AG04449 (cell line): Measurements from ENCODE around the gene AFG3L2.

Source experiments
- CTCF ChIA-PET: fragments of 350-600 bp; formaldehyde crosslinking; extraction: SDS; loops from one replicate; lab custom pipeline; 2021; ENCODE audit warnings: antibody characterized with exemption; lab: Yijun Ruan, JAX
- POLR2A ChIA-PET: fragments of 400-600, 350-600 bp; formaldehyde crosslinking; extraction: SDS; loops from one replicate; lab custom pipeline; 2020; ENCODE audit warnings: antibody characterized with exemption, inconsistent platforms; lab: Yijun Ruan, JAX
- DNase-seq: peaks from one replicate; pipeline ENCODE4 v3.0.0-alpha.2; 2010; ENCODE audit warnings: low read depth, low spot score
- H3K4me3 ChIP-seq: 2 replicates; pipeline ENCODE4 v1.5.1; 2011; ENCODE audit warnings: low read depth, mild to moderate bottlenecking, control low read depth, low read length
- CTCF ChIP-seq: IDR thresholded peaks from one replicate; pipeline ENCODE4 v1.5.1; 2011; ENCODE audit warnings: mild to moderate bottlenecking, moderate library complexity, low read length, control low read depth, inconsistent platforms; ENCODE audit not compliant: insufficient read depth; ENCODE audit errors: missing control alignments

The AFG3L2 gene

GRCh38 chr18:12314591-12315305 is 62.3 kb downstream of the AFG3L2 start:
- ChIA-PET POLR2A (interaction anchor here (0.8 to 2.0 kb wide), 3 partner anchors 32 to 63 kb away, joined by 3 to 8 read pairs (median 3); no protein-coding TSS in a partner anchor), CTCF (interaction anchor here (1.0 to 8.8 kb wide), 5 partner anchors 9 to 62 kb away, joined by 3 to 79 read pairs (median 11); partner anchors contain the start of gene AFG3L2)
- TF ChIP-seq CTCF = no peak
- DNase-seq = no peak
- H3K4me3 ChIP-seq = no peak overlapping the region

DNA sequence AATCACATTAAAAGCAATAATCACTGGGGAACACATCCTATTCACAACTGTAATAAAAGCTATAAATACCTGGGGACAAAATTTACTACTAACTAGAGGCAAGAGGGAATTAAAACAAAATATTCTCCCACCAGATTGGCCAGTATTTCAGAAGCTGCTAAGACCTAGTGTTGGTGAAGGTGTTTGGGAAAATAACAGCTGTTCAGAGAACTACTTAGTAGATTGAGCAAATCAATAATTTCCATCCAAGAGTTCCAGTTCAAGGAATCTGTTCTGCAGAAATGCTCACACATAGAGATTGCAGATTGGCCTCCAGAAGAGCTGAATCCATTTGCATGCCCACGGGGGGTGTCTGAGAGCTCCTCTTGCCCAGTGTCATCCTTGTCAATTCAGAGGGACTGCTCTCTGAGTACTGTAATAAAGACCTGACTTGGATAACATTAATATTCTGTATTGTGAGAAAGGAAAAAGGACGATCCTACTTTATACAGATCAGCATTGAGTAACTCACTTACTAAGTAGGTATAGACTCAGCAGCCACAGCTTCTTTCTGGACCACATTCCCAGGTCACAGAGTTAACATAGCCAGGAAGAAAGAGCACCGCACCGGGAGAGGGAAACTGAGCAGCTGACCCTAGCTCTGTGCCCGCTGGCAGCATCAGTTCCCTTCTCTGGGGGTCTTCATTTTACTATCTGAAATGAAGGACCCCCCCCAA is 63.3 kb downstream of the AFG3L2 start:
- POLR2A ChIA-PET = interaction anchor here (0.5 kb wide), 1 partner anchor 358 kb away, joined by 3 read pairs; no protein-coding TSS in a partner anchor
- DNase-seq = no peak
- no peak overlapping the region for H3K4me3 ChIP-seq
- TF ChIP-seq CTCF = no peak
- CTCF ChIA-PET = interaction anchor here (0.9 to 8.8 kb wide), 5 partner anchors 10 to 42 kb away, joined by 4 to 79 read pairs (median 11); no protein-coding TSS in a partner anchor

DNA sequence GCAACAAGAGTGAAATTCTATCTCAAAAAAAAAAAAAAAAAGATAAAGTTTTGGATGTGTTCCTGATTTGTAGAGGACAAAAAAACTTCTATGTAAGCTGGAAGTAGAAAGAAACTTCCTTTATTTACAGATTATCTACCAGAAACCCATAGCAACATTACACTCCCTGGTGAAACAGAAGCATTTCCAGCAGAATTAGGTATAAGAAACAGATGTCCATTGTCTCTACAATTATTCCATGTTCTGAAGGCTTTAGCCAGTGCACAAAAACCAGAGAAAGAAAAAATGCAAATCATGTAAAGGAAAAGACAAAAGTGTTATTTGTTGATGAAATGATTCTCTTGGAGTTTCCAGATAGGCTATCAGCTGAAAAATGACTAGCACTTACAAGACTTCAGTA is 64.1 kb downstream of the AFG3L2 start:
- ChIA-PET CTCF (interaction anchor here (2.2 to 8.8 kb wide), 3 partner anchors 11 to 41 kb away, joined by 11 to 79 read pairs (median 29); no protein-coding TSS in a partner anchor), POLR2A (no interaction called here)
- no peak overlapping the region for H3K4me3 ChIP-seq
- no peak for TF ChIP-seq CTCF
- DNase-seq = no peak

DNA sequence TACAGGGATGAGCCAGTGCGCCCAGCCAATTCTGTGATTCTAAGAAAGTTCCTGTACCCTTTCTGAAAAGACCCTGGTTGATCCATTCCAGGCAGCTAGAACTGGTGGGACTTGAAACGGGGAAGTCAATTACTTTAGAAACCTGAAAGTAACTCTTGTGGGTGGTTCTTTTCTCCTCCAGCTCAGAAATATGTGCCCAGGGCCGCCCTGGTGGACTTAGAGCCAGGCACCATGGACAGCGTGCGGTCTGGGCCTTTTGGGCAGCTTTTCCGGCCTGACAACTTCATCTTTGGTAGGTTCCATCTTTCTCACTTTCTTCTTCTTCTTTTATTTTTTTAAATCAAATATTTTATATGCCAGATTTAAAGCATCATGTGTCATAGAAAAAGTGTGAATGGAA is 66.3 kb downstream of the AFG3L2 start:
- ChIA-PET CTCF (interaction anchor here (0.6 to 8.8 kb wide), 7 partner anchors 17 to 616 kb away, joined by 3 to 79 read pairs (median 5); no protein-coding TSS in a partner anchor), POLR2A (interaction anchor here (4.4 to 6.0 kb wide), 5 partner anchors 8 to 31 kb away, joined by 32 to 69 read pairs (median 59); no protein-coding TSS in a partner anchor)
- DNase-seq = no peak
- peak overlapping the region; percentile 28 for H3K4me3 ChIP-seq
- no peak for TF ChIP-seq CTCF

DNA sequence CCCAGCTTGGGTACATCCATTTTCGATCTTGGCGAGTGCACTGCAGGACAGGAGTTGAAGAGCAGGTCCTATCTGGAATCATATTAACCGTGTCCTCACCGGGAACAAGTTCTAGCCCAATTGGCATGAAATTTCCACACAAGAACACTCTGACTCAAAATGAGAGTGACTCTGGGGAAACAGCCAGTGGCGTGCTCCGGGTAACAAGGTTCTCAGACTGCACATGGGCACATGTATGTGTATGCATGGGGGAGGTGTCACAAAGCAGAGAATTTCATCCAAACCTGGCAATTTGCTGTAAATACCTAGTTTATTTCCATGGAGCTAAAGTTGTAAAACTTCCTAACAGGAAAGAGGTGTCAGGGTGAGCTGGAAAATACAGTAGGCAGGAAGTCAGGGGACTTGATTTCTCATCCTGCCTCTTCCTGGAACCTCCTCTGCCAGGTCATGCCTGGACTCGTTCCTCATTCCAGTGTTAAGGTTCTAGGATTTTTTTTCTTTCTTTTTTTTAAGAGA is 67.3 kb downstream of the AFG3L2 start:
- ChIA-PET CTCF (interaction anchor here (0.9 to 8.8 kb wide), 7 partner anchors 18 to 38 kb away, joined by 3 to 79 read pairs (median 4); no protein-coding TSS in a partner anchor), POLR2A (interaction anchor here (0.7 to 6.0 kb wide), 6 partner anchors 9 to 30 kb away, joined by 3 to 69 read pairs (median 54); no protein-coding TSS in a partner anchor)
- H3K4me3 ChIP-seq = peak overlapping the region; percentile 93
- no peak for DNase-seq
- no peak for TF ChIP-seq CTCF
